ENCODE measurements around the gene NOP56. TPM values are rescaled to one million over a fixed set of nuclear protein-coding genes. Genes with fewer than 3 reads are reported as not detected.

Gene NOP56
- total RNA-seq, 1 experiment from 2014 or later = 582 TPM

GRCh38 chr20:2602746-2603145, 49.7 kb upstream of the NOP56 start:
- H3K36me3 ChIP-seq (ENCODE audit: control insufficient read depth in 1 of 2, insufficient read depth in 2 of 2, low read length in 2 of 2) = no peaks in the 10 kb centered on the region
- intact Hi-C loops (cut with micrococcal nuclease) = no loop called here
- BruUV-seq (replicated peaks) = no TSS peak
- H3K79me2 ChIP-seq (ENCODE audit: insufficient read depth, low read length) = no peaks in the 10 kb centered on the region
- H3K9ac ChIP-seq (ENCODE audit: low read length) = no peak overlapping the region
- H3K9me3 ChIP-seq (ENCODE audit: control insufficient read depth in 1 of 2, insufficient read depth in 1 of 2, low read depth in 1 of 2, low read length in 2 of 2) = peaks cover 0 to 9% of the 10 kb centered on the region in 2 experiments; a peak in 1 of 4 replicates
- ChIA-PET CTCF (no interaction called here), RAD21 (ENCODE audit: low non-redundant PET in 1 of 2, low total read pairs in 2 of 2, uncharacterized antibody in 2 of 2, unreplicated experiment in 2 of 2) (no interaction called here), POLR2A (no interaction called here)
- ATAC-seq (no peak), DNase-seq (ENCODE audit: low read depth, low spot score) (no peak)
- no peaks in the 10 kb centered on the region for H3K27me3 ChIP-seq (ENCODE audit: insufficient read depth, low read length)
- TF ChIP-seq EGR1 (IDR thresholded peaks at IDR 0.05; ENCODE audit: low read depth) (no peak), ZFX (IDR thresholded peaks at IDR 0.05) (no peak), EZH2 (IDR thresholded peaks at IDR 0.05) (no peak), TCF7L2 (IDR thresholded peaks at IDR 0.05; ENCODE audit: borderline replicate concordance, extremely low read depth, insufficient read depth, insufficient read length) (no peak), SRF (IDR thresholded peaks at IDR 0.05; ENCODE audit: low read depth) (no peak), JUND (IDR thresholded peaks at IDR 0.05) (no peak), SIN3A (IDR thresholded peaks at IDR 0.05; ENCODE audit: low read depth) (no peak)
- H2AFZ ChIP-seq (ENCODE audit: low read depth, low read length, poor library complexity, severe bottlenecking) = peak overlapping the region; percentile 39
- H3K27ac ChIP-seq (ENCODE audit: low read depth, low read length) = no peak overlapping the region
- H3K9me2 ChIP-seq (ENCODE audit: insufficient read depth) = no peaks in the 10 kb centered on the region
- H3K4me3 ChIP-seq (replicated peaks in 1 of 2; ENCODE audit: low read depth in 1 of 2, low read length in 2 of 2) = no peak overlapping the region
- no peaks in the 10 kb centered on the region for H3K4me1 ChIP-seq (ENCODE audit: control insufficient read depth in 1 of 2, insufficient read depth in 2 of 2, low read length in 2 of 2)
- H3K4me2 ChIP-seq (ENCODE audit: low read length) = no peak overlapping the region
- H4K20me1 ChIP-seq (ENCODE audit: insufficient read depth) = no peaks in the 10 kb centered on the region

DNA sequence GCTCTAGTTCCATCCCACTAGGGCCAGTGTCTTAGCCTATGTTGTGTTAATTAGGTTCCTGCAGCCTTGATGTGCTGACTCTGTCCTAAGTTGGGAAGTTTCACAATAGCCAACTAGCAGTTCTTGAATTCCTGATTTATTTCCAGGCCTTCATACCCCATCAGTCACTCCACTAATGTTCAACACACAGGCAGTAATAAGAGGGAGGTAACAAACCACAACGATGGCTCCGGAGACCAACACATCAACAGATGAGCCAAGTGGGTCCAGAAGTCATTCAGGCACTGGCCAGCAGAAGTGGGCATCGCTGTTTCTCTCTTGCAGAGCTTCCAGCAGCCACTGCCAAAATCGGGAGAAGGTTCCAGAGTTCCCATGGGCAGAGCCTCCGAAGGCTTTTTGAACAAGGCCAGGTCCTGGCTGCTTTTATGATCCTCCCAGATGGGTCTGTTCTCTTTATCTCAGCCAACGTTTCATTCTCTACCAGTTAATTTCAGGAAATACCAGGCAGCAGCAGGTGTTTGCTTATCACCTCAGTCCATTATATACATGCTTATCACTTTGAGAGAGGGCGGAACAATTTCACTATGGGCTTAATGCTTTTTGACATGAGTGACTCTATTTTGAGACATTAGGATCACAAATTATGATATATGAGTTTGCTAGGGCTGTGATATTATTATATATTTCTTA, 48.5 kb upstream of the NOP56 start:
- Histone ChIP-seq H2AFZ (ENCODE audit: low read depth, low read length, poor library complexity, severe bottlenecking) (no peak overlapping the region), H3K4me3 (replicated peaks in 1 of 2; ENCODE audit: low read depth in 1 of 2, low read length in 2 of 2) (no peak overlapping the region), H3K79me2 (ENCODE audit: insufficient read depth, low read length) (no peaks in the 10 kb centered on the region), H3K4me1 (ENCODE audit: control insufficient read depth in 1 of 2, insufficient read depth in 2 of 2, low read length in 2 of 2) (no peaks in the 10 kb centered on the region), H4K20me1 (ENCODE audit: insufficient read depth) (no peaks in the 10 kb centered on the region), H3K27me3 (ENCODE audit: insufficient read depth, low read length) (no peaks in the 10 kb centered on the region), H3K4me2 (ENCODE audit: low read length) (no peak overlapping the region), H3K36me3 (ENCODE audit: control insufficient read depth in 1 of 2, insufficient read depth in 2 of 2, low read length in 2 of 2) (no peaks in the 10 kb centered on the region), H3K9ac (ENCODE audit: low read length) (no peak overlapping the region), H3K9me3 (ENCODE audit: control insufficient read depth in 1 of 2, insufficient read depth in 1 of 2, low read depth in 1 of 2, low read length in 2 of 2) (peaks cover 0 to 9% of the 10 kb centered on the region in 2 experiments; a peak in 1 of 4 replicates), H3K9me2 (ENCODE audit: insufficient read depth) (no peaks in the 10 kb centered on the region), H3K27ac (ENCODE audit: low read depth, low read length) (no peak overlapping the region)
- ChIA-PET POLR2A (no interaction called here), CTCF (no interaction called here), RAD21 (ENCODE audit: low non-redundant PET in 1 of 2, low total read pairs in 2 of 2, uncharacterized antibody in 2 of 2, unreplicated experiment in 2 of 2) (no interaction called here)
- no peak for DNase-seq (ENCODE audit: low read depth, low spot score)
- no TSS peak for BruUV-seq (replicated peaks)
- no peak for ATAC-seq
- no peak for TF ChIP-seq SIN3A (IDR thresholded peaks at IDR 0.05; ENCODE audit: low read depth)
- TF ChIP-seq ZFX (IDR thresholded peaks at IDR 0.05) = no peak
- TF ChIP-seq, protein P1, sequence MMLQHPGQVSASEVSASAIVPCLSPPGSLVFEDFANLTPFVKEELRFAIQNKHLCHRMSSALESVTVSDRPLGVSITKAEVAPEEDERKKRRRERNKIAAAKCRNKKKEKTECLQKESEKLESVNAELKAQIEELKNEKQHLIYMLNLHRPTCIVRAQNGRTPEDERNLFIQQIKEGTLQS (IDR thresholded peaks at IDR 0.05) = no peak
- no peak for TF ChIP-seq RAD21 (IDR thresholded peaks at IDR 0.05; ENCODE audit: low read depth)
- TF ChIP-seq CEBPB (IDR thresholded peaks at IDR 0.05; ENCODE audit: low read depth) = no peak
- TF ChIP-seq EZH2 (IDR thresholded peaks at IDR 0.05) = no peak
- no peak for TF ChIP-seq SP1 (IDR thresholded peaks at IDR 0.05; ENCODE audit: low read depth)
- no peak for TF ChIP-seq ZBTB33 (IDR thresholded peaks at IDR 0.05; ENCODE audit: extremely low read depth, insufficient replicate concordance, low read length)
- no peak for TF ChIP-seq POLR2AphosphoS5 (IDR thresholded peaks at IDR 0.05; ENCODE audit: low read depth, low read length)
- no peak for TF ChIP-seq FOSL1 (IDR thresholded peaks at IDR 0.05; ENCODE audit: low read depth)
- TF ChIP-seq, protein P2, sequence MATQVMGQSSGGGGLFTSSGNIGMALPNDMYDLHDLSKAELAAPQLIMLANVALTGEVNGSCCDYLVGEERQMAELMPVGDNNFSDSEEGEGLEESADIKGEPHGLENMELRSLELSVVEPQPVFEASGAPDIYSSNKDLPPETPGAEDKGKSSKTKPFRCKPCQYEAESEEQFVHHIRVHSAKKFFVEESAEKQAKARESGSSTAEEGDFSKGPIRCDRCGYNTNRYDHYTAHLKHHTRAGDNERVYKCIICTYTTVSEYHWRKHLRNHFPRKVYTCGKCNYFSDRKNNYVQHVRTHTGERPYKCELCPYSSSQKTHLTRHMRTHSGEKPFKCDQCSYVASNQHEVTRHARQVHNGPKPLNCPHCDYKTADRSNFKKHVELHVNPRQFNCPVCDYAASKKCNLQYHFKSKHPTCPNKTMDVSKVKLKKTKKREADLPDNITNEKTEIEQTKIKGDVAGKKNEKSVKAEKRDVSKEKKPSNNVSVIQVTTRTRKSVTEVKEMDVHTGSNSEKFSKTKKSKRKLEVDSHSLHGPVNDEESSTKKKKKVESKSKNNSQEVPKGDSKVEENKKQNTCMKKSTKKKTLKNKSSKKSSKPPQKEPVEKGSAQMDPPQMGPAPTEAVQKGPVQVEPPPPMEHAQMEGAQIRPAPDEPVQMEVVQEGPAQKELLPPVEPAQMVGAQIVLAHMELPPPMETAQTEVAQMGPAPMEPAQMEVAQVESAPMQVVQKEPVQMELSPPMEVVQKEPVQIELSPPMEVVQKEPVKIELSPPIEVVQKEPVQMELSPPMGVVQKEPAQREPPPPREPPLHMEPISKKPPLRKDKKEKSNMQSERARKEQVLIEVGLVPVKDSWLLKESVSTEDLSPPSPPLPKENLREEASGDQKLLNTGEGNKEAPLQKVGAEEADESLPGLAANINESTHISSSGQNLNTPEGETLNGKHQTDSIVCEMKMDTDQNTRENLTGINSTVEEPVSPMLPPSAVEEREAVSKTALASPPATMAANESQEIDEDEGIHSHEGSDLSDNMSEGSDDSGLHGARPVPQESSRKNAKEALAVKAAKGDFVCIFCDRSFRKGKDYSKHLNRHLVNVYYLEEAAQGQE (IDR thresholded peaks at IDR 0.05; ENCODE audit: low read depth) = no peak
- no peak for TF ChIP-seq ELF1 (IDR thresholded peaks at IDR 0.05; ENCODE audit: borderline replicate concordance, low read depth)
- TF ChIP-seq CBX3 (IDR thresholded peaks at IDR 0.05; ENCODE audit: low read depth) = no peak
- intact Hi-C loops (cut with micrococcal nuclease) = no loop called here
